Ovary (tissue), 9 donors: Measurements from ENCODE around the gene RAB31. TPM values are rescaled to one million over a fixed set of nuclear protein-coding genes. Genes with fewer than 3 reads are reported as not detected.

Experiments
- DNase-seq, 5 donors: peaks; one replicate each; pipeline ENCODE4 v3.0.0-alpha.2; 2019 to 2020
- H3K27ac ChIP-seq, 2 donors: fragments of 200-600 bp; one replicate each; pipeline versions ENCODE4 v1.5.1 to v1.8.0; 2019 to 2022
- H3K27me3 ChIP-seq: fragments of 200-600 bp; one replicate; pipeline ENCODE4 v1.8.0; 2022
- H3K36me3 ChIP-seq: fragments of 200-600 bp; sonication (generic); one replicate; pipeline ENCODE4 v1.5.1; 2019
- H3K4me1 ChIP-seq: one replicate; pipeline ENCODE4 v1.8.1; 2013; ENCODE audit warnings: mild to moderate bottlenecking, moderate library complexity; ENCODE audit not compliant: insufficient read depth
- H3K4me3 ChIP-seq: fragments of 200-600 bp; sonication (generic); one replicate; pipeline ENCODE4 v1.5.1; 2017
- H3K9me3 ChIP-seq, 2 donors: fragments of 200-600 bp in 1 of 2; sonication (generic) in 1 of 2; one replicate each; pipeline versions ENCODE4 v1.5.1 to v1.8.1; 2013 to 2019; ENCODE audit warnings: mild to moderate bottlenecking in 1 of 2, moderate library complexity in 1 of 2
- CTCF ChIP-seq, 3 donors: fragments of 450-650 bp in 2 of 3; fragments of 200-600 bp in 1 of 3; IDR thresholded peaks; one replicate each; pipeline versions ENCODE4 v1.5.1 to v1.8.0; 2016 to 2022; ENCODE audit warnings: antibody characterized with exemption in 3 of 3, mild to moderate bottlenecking in 1 of 3
- EP300 ChIP-seq: sonication (generic); formaldehyde crosslinking; IDR thresholded peaks from one replicate; pipeline ENCODE4 v1.6.1; 2017; ENCODE audit warnings: antibody characterized with exemption
- POLR2A ChIP-seq: fragments of 450-650 bp; IDR thresholded peaks from one replicate; pipeline ENCODE4 v1.6.1; 2017; ENCODE audit warnings: antibody characterized with exemption, mild to moderate bottlenecking, moderate library complexity
- WGBS, 3 donors: extraction: QIAGEN DNeasy Blood & Tissue Kit in 1 of 3; methylation state at CpG; one replicate each; pipeline versions ENCODE4 v1.1.5 to v1.1.7; 2013 to 2017; 5-methylcytosine and 5-hydroxymethylcytosine counted together
- intact Hi-C, 4 donors: fragments of 100-400 bp; cut with DNase I; formaldehyde crosslinking; loops; one replicate each; pipeline versions ENCODE4 v1.11.0 to v1.15.1; 2022 to 2023
- polyA plus RNA-seq, 2 donors: library from polyadenylated mRNA; stranded (reverse); fragments of 200-250 nt in 1 of 2; fragments of 350-450 nt in 1 of 2; fragmentation: Illumina TruSeq in 1 of 2; extraction: RNeasy Lipid Tissue Mini Kit (QIAGEN cat#74804) in 1 of 2; gene quantifications; one replicate each; pipeline ENCODE4 v1.2.3, GENCODE V29; 2013 to 2014
- total RNA-seq, 7 donors: library from RNA; depleted of rRNA in 2 of 7; stranded (reverse); fragments of >200 nt in 2 of 7; fragmentation: NEBNext Ultra II Directional in 3 of 7; extraction: Animal tissue kit (Norgen Biotek cat#: 25700) in 3 of 7; gene quantifications; one replicate each; pipeline versions ENCODE4 v1.1.0 to v1.2.4, GENCODE V29; 2016 to 2023
- donor health status: DM: no; HTN: no; CAD: no; lungs with moderate emphysema.
- donor health status: DM: no; HTN: no; CAD: no.
- donor health status: Bipolar disorder and iron deficiency.
- donor health status: DM: yes; HTN: yes; CAD: no.
- donor health status: DM: no; HTN: no; CAD: no.
- donor health status: DM: yes; HTN: yes; CAD: no.

Gene RAB31
- total and polyA plus RNA-seq, 9 donors = 37.9 to 188 (median 62.8) TPM

GRCh38 chr18:9704233-9705118 is 3.6 kb upstream of the RAB31 start:
- WGBS, 3 donors = 88 to 93% (median 90%) methylated on average over 11 of the region's 11 CpGs
- H3K36me3 ChIP-seq = no peaks in the 10 kb centered on the region
- H3K27me3 ChIP-seq = no peaks in the 10 kb centered on the region
- TF ChIP-seq EP300 = no peak
- no peak for TF ChIP-seq CTCF (IDR thresholded peaks at IDR 0.05)
- TF ChIP-seq POLR2A = no peak
- intact Hi-C loops = loop anchor here in 2 of 4 donors (10.0 kb wide), 3 partner anchors 70 to 220 kb away; partner anchors contain the start of gene VAPA (in 1 of the 2)
- no peaks in the 10 kb centered on the region for H3K4me1 ChIP-seq
- H3K27ac ChIP-seq = no peak overlapping the region
- no peaks in the 10 kb centered on the region for H3K9me3 ChIP-seq
- no peak for DNase-seq
- no peak overlapping the region for H3K4me3 ChIP-seq

- DNase-seq = no peak
- WGBS, 3 donors = 66 to 73% (median 66%) methylated on average over 6 of the region's 6 CpGs
- H3K27ac ChIP-seq = no peak overlapping the region
These were observed 2.8 kb upstream of the RAB31 start for GRCh38 chr18:9705183-9705829.

GRCh38 chr18:9706081-9706935 is 1.8 kb upstream of the RAB31 start:
- Histone ChIP-seq H3K4me1 (peaks cover 4% of the 10 kb centered on the region), H3K9me3 (no peaks in the 10 kb centered on the region), H3K27me3 (no peaks in the 10 kb centered on the region), H3K4me3 (no peak overlapping the region), H3K27ac (no peak overlapping the region), H3K36me3 (no peaks in the 10 kb centered on the region)
- no peak for DNase-seq
- 92 to 94% (median 92%) methylated on average over 12 of the region's 12 CpGs for WGBS, 3 donors
- TF ChIP-seq EP300 (no peak), CTCF (IDR thresholded peaks at IDR 0.05) (no peak), POLR2A (no peak)
- intact Hi-C loops = loop anchor here in 2 of 4 donors (10.0 kb wide), 3 partner anchors 68 to 218 kb away; partner anchors contain the start of gene VAPA (in 1 of the 2)

More at GRCh38 chr18:9705183-9705829, 2.8 kb upstream of the RAB31 start:
- no peak overlapping the region for H3K4me3 ChIP-seq
- intact Hi-C loops = loop anchor here in 2 of 4 donors (10.0 kb wide), 3 partner anchors 69 to 219 kb away; partner anchors contain the start of gene VAPA (in 1 of the 2)
- no peaks in the 10 kb centered on the region for H3K36me3 ChIP-seq
- H3K27me3 ChIP-seq = no peaks in the 10 kb centered on the region
- H3K4me1 ChIP-seq = peaks cover 4% of the 10 kb centered on the region
- TF ChIP-seq EP300 = no peak
- TF ChIP-seq POLR2A = no peak
- no peak for TF ChIP-seq CTCF (IDR thresholded peaks at IDR 0.05)
- no peaks in the 10 kb centered on the region for H3K9me3 ChIP-seq
